H7 (cell line): ENCODE results near the gene HADHB. TPM values are rescaled to one million over a fixed set of nuclear protein-coding genes. Genes with fewer than 3 reads are reported as not detected.
"Not testable (repeated sequence)": the region's sequence is repeated elsewhere in the genome, so short reads cannot be mapped to it uniquely, and the experiment has no call there.

Experiments
- DNase-seq: peaks from one replicate; pipeline ENCODE4 v3.0.0; 2012
- H3K27me3 ChIP-seq: 2 replicates; pipeline ENCODE4 v1.6.0; 2011; ENCODE audit warnings: mild to moderate bottlenecking, low read length; ENCODE audit not compliant: control insufficient read depth, insufficient read depth
- H3K36me3 ChIP-seq: replicated peaks from 2 replicates; pipeline ENCODE4 v1.5.1; 2011; ENCODE audit warnings: low read length; ENCODE audit not compliant: control insufficient read depth, insufficient read depth
- H3K4me3 ChIP-seq: 2 replicates; pipeline ENCODE4 v1.5.1; 2011; ENCODE audit warnings: low read depth, mild to moderate bottlenecking, control low read depth, low read length, moderate library complexity; ENCODE audit not compliant: insufficient read depth
- total RNA-seq: library from RNA; depleted of rRNA; stranded (reverse); fragments of >200 nt; shearing (Covaris generic); gene quantifications from 2 replicates; pipeline ENCODE4 v1.2.3, GENCODE V29; 2014

The HADHB gene
- total RNA-seq, 1 experiment from 2014 or later: 78.7 TPM

DNA sequence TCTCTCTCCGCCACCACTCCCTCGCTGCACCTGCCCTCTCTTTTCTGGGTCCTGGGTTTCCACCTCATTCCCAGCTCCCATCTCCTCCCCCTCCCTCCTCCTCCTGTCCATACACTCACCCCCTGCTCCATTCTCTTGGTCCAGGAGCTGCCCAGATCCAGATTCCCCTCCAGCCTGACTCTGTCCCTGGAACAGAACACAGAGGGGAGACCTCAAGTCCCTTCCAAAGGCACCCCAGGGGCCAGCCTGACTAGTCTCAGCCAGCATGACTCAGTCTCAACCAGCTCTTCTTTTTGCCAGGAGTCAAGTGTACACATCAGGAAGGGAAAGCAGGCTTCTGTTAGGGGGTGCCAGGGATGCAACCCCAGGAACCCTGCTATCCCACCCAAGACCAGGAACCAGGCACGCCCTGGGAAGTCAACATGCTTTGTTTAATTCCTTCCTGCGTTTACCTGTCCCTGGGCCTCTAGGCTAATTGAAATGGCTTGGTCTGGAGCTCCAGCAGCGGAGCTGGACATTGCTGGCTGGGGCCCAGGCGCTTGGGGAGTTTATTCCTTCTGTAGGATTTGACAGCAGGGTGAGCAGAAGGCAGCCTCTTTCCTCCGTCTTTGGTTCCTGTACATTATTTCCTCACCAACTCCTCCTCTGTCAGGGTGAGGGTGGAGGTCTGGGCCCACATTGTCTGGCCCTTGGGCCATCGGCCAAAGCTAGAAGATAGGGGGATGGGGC, 72.8 kb downstream of the HADHB start:
- DNase-seq: no peak
- Histone ChIP-seq H3K36me3 (no peaks in the 10 kb centered on the region), H3K4me3 (no peak overlapping the region), H3K27me3 (no peaks in the 10 kb centered on the region)

DNA sequence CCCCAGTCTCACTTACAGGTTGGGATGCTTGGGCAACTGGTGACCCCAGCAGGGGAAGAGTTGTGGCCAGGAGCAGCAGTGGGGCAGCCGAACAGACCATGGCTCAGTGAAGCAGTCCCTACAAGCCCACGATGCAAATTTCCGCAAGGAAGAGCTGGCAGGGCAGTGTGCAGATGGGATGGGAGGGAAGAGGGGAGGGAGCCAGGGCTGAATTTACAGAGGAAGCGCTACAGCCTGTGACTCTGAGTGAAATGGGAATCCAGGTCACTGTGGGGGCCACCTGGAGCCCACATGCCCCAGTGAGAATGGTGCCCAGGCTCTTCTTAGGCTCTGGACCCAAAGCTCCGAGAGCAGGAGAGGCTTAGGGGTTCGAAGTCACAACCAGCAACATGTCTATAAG, 74.2 kb downstream of the HADHB start:
- H3K27me3 ChIP-seq: no peaks in the 10 kb centered on the region
- peak overlapping the region; percentile 3; the same call in 1 of the 2 replicates for H3K4me3 ChIP-seq
- H3K36me3 ChIP-seq: no peaks in the 10 kb centered on the region
- DNase-seq: peak; percentile 35

DNA sequence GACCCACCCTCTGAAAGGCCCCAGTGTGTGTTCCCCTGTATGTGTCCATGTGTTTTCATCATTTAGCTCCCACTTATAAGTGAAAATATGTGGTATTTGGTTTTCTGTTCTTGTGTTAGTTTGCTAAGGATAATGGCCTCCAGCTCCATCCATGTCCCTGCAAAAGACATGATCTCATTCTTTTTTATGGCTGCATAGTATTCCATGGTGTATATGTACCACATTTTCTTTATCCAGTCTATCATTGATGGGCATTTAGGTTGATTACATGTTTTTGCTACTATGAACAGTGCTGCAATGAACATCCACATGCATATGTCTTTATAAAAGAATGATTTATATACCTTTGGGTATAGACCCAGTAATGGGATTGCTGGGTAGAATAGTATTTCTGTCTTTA, 79.7 kb downstream of the HADHB start:
- not testable (repeated sequence) for H3K27me3 ChIP-seq, DNase-seq, H3K4me3 ChIP-seq, H3K36me3 ChIP-seq

DNA sequence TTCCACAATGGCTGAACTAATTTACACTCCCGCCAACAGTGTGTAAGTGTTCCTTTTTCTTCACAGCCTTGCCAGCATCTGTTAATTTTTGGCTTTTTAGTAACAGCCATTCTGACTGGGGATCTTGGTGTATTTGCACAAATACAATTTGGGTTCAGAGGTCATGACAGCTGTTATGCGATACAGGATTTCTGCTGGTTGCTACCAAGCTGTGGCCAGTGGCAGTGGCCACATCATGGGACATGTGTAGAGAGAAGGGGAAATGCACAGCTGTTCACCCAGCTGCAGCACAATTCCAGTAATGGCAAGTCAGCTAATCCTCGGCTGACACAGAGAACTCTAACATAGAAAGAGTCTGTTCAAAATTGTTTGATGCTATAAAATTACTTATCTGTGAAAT, 80.2 kb downstream of the HADHB start:
- Histone ChIP-seq H3K36me3 (no peaks in the 10 kb centered on the region), H3K4me3 (no peak overlapping the region), H3K27me3 (no peaks in the 10 kb centered on the region)
- no peak for DNase-seq

DNA sequence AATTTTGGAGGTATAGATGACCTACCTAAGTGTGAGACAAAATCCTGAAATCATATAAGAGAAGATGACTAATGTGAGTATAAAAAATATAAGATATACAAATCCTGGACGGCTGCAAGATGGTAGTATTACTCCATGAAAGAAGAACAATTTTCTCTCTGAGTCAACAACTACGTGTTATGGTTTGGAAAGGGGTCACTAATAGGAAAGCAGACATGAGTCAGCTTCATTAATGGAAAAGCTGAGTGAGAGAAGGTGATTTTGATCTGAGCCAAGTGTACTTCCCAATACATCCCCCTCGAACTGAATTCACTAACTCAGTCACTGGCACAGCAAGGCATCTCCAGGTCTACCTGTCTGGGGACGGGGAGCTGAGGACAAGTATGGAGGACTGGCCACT, 81.1 kb downstream of the HADHB start:
- H3K4me3 ChIP-seq: no peak overlapping the region
- H3K36me3 ChIP-seq: no peaks in the 10 kb centered on the region
- DNase-seq: no peak
- H3K27me3 ChIP-seq: no peaks in the 10 kb centered on the region

DNA sequence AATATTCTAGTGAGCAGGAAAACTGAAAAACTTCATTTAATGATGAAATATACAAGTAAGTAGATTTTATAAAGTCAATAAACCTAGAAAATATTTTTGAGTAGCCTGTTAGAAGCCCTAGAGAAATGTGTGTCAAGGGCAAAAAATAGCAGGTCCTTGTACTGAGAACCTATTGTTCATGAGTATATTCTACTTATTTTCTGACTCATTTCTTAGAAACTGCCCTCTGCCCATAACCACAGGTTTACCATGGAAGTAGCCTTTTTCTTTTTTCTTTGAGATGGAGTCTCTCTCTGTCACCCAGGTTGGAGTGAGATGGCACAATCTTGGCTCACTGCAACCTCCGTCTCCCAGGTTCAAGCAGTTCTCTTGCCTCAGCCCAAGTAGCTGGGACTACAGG, 81.8 kb downstream of the HADHB start:
- Histone ChIP-seq H3K27me3 (no peaks in the 10 kb centered on the region), H3K36me3 (no peaks in the 10 kb centered on the region), H3K4me3 (no peak overlapping the region)
- DNase-seq: no peak

DNA sequence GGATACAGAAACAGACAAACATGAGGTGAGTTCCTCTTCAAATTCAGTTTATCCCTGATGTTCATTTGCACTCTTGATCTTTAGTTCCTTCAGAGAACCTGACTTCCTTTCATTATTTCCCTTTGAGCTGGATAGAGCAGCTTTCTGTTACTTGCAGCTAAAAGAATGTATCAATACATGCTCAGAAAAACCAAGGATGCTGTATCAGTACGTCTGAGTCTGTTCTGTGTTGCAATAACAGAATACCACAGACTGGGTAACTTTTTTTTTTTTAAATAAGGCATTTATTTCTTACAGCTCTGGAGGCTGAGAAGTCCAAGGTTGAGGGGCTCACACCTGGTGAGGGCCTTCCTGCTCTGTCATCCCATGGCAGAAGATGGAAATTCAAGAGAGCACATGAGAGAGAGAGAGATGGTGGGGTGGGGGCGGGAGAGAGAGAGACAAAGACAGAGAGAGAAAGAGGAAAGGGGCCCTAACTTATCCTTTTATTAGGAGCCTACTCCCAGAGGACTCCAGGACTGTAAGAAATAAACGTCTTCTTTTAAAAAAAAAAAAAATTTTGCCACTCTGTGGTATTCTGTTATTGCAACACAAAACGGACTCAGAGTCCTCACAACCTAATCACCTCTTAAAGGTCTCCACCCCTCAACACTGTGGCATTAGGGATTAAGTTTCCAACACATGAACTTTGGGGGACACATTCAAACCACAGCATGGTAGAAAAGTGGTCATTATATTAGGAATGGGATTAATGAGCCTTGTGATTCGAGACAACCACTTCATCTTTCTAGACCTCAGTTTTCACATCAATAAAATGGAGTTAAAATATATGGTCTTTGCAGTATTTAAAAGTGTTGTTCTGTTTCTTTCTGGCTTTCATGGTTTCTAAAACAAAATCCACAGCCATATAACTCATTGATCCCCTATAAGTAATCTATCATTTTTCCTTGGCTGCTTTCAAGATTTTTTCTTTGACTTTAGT, 82.8 kb downstream of the HADHB start:
- Histone ChIP-seq H3K36me3 (no peaks in the 10 kb centered on the region), H3K27me3 (no peaks in the 10 kb centered on the region), H3K4me3 (no peak overlapping the region)
- DNase-seq: no peak

DNA sequence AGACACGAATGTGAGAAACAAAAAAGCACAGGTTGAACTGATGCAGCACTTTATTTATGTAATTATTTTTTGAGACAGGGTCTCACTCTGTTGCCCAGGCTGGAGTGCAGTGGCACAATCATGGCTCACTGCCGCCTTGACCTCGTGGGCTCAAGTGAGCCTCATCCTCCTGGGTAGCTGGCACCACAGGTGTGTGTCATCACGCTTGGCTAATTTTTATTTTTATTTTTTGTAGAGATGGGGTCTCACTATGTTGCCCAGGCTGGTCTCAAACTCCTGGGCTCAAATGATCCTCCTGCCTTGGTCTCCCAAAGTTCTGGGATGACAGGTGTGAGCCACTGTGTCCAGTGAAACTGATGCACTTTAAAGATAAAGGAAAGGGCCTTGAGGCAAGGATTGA, 84.3 kb downstream of the HADHB start:
- not testable (repeated sequence) for H3K4me3 ChIP-seq, DNase-seq, H3K36me3 ChIP-seq, H3K27me3 ChIP-seq

DNA sequence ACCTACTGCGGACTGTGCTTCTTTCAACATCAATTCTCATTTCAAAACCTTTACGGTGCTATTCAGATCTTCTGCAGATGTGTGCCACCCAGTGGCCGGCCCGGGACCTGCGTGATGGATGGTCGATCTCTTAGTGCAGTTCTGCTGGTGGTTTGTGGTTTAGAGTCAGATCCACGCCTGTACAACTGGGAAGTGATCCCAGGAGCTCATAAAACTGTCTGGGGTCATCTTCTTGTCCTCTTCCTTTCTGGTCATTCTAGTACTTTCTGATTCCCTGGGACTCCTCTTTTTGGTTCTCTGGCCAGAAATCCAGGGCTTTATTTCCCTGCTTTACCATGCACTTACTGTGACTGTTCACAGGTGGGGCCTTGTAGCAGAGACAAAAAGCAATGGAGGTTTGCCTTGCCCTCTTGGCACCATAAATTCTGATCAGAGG, 85.4 kb downstream of the HADHB start:
- Histone ChIP-seq H3K4me3 (no peak overlapping the region), H3K36me3 (no peaks in the 10 kb centered on the region), H3K27me3 (no peaks in the 10 kb centered on the region)
- DNase-seq: peak; percentile 63

DNA sequence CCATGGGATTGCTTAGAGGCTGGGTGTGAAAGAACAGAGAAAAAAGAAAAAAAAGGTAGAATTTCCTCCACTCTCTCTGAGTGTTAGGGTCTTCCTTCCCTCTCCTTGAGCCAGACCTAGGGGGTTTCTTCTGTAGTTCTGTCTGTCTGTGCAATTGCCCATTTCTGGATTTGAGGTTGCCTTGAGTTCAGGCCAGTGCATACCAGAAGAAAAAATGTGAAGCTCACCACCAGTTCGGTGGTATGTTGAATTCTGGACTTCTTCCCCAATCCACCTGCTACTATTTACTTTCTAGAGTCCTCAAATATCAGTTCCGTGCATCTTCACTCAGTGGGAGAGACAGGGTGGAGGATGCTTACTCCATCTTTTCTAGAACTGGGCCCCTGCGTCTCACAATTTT, 85.9 kb downstream of the HADHB start:
- no peak overlapping the region for H3K4me3 ChIP-seq
- H3K27me3 ChIP-seq: no peaks in the 10 kb centered on the region
- H3K36me3 ChIP-seq: no peaks in the 10 kb centered on the region
- no peak for DNase-seq

DNA sequence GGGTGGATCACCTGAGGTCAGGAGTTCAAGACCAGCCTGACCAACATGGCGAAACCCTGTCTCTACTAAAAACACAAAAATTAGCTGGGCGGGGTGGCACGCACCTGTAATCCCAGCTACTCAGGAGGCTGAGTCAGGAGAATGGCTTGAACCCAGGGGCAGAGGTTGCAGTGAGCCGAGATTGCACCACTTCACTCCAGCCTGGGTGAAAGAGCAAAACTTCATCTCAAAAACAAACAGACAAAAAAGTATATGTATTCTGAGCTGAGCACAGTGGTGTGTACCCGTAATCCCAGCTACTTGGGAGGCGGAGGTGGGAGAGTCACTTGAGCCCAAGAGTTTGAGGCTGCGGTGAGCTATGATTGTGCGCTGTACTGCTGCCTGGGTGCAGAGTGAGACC, 86.6 kb downstream of the HADHB start:
- not testable (repeated sequence) for H3K4me3 ChIP-seq, DNase-seq, H3K27me3 ChIP-seq, H3K36me3 ChIP-seq

DNA sequence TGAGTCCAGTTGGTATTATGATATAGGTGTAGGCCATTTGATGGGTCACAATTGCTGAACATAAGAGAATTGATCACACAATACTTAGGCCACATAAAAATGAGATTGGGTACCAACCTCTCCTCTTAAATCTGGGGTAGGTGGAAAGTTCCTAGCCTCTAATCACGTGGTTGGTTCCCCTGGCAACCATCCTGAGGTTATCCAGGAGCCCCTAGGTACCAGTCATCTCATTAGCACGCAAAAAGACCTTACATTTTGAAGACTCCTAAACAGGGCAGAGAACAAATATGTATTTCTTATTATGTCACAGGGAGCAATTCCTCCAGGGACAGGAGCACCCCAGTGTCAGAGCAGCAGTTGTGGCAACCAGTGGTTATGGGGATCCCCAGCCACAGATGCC, 88.6 kb downstream of the HADHB start:
- Histone ChIP-seq H3K4me3 (no peak overlapping the region), H3K36me3 (no peaks in the 10 kb centered on the region), H3K27me3 (no peaks in the 10 kb centered on the region)
- DNase-seq: no peak

DNA sequence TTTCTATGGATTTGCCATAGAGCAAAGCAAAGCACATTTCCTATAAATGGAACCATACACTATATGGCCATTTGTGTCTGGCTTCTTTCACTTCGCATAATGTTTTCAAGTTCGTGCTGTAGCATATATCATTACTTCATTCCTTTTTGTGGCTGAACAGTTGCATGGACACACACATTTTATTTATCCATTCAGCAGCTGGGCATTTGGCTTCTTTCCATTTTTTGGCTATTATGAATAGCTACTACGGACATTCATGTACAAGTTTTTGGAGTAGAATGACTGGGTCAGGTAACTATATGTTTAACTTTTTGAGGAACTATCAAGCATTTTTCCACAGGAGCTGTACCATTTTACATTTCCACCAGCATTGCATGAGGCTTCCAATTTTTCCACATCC, 90.5 kb downstream of the HADHB start:
- Histone ChIP-seq H3K4me3 (no peak overlapping the region), H3K27me3 (no peaks in the 10 kb centered on the region), H3K36me3 (no peaks in the 10 kb centered on the region)
- no peak for DNase-seq

DNA sequence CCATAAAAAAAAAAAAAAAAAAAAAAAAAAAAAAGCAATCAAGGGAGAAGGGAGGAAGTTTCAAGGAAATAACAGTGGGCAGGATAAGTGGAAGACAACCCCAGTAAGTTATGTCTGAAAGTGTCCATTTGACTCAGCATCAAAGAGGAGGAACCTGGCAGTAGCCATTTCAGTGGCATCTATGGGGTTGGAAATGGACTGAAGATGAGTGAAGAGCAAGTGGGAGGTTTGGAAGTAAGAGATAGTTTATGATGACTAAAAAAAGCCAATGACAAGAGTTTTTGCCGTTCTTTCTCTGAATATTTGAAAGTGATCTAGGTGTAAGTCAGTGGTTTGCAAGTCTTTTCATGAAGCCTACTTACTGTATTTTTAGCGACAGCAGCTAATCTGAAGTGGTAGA, 92.0 kb downstream of the HADHB start:
- Histone ChIP-seq H3K27me3 (no peaks in the 10 kb centered on the region), H3K4me3 (no peak overlapping the region), H3K36me3 (no peaks in the 10 kb centered on the region)
- DNase-seq: no peak

DNA sequence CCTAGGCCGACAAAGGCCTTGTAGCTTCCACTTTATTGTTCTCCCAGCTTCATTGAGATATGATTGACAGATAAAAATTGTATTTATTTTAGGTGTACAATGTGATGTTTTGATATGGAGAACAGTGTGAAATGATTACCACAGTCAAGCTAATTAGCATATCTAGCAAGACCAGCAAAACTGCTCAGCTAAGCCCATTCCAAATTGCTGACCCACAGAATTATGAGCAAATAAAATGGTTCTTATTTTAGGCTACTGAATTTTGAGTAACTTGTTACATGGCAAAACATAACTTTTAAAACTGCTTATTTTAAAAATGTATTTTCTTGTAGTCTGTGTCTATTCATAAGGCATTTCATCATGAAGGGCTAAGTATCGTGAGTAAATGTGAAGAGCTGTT, 92.6 kb downstream of the HADHB start:
- no peak overlapping the region for H3K4me3 ChIP-seq
- H3K36me3 ChIP-seq: no peaks in the 10 kb centered on the region
- no peak for DNase-seq
- H3K27me3 ChIP-seq: no peaks in the 10 kb centered on the region
